ENCODE measurements around the gene BBLN.

Gene BBLN

DNA sequence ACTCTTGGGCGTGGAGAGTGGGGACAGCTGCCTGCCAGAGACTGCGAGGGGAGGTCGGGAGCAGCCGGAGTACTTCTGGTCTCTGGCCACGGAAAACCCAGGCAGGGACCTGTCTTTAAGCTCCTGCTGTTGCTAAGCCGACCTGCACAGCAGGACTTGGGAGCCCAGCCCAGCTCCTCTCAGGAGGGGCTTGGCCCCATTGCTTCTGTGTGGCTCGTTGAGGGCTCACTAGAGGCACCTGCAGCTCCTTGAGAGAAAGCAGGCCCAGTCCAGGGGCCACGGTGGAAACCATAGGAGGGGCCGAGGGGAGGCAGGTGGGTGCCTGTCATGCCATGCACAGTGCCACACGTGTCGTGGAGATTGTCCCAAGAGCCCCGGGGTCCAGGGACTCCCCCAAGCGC is 14.1 kb upstream of the BBLN start:
- peak in 1 of 2 experiments; percentile 36 for DNase-seq

DNA sequence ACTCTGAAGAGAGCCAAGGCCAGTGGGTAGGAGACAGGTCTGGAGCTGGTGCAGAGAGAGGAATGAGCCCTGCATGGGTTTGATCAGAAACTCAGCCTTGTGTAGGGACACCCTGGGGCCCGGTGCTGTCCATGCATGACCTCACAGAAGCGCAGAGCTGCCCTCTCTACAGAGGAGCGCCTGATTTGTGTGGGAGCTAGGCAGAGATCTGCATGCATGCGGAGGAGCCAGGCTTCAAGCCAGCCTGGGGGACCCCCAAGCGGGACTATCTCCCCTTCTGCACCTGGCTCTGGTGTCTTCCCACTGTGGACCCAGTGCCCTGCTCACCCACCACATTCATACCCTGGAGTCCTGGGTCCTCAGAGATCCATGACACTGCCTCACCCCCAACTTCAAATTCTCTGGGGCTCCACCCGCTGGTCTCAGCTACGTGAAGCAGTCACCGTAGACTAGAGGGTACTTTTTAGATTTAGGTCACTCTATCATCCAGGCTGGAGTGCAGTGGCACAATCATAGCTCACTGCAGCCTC is 13.4 kb upstream of the BBLN start:
- DNase-seq: no peak

DNA sequence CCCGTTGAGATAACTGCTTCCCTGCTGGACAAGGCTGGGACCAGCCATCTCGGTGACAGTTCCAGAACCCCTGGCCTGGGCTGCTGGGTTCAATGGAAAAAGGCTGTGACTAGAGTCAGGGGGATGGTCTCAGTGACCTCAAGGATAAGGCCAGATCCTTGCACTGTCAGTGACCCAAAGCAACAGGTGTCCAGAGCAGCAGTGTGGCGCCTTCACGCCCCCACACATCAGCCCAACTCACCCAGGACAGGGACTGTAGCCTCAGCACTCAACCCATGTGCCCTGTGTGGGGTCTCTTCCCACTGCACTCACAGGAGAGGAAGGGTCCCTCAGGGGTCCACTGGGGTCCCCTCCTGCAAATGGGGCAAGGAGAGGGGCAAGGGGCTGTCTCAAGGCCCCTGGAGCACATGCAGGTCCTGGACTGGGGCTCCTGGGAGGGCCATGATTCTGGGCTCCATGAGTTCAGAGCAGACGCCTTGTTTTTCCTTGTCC is 11.5 kb upstream of the BBLN start:
- DNase-seq: no peak

DNA sequence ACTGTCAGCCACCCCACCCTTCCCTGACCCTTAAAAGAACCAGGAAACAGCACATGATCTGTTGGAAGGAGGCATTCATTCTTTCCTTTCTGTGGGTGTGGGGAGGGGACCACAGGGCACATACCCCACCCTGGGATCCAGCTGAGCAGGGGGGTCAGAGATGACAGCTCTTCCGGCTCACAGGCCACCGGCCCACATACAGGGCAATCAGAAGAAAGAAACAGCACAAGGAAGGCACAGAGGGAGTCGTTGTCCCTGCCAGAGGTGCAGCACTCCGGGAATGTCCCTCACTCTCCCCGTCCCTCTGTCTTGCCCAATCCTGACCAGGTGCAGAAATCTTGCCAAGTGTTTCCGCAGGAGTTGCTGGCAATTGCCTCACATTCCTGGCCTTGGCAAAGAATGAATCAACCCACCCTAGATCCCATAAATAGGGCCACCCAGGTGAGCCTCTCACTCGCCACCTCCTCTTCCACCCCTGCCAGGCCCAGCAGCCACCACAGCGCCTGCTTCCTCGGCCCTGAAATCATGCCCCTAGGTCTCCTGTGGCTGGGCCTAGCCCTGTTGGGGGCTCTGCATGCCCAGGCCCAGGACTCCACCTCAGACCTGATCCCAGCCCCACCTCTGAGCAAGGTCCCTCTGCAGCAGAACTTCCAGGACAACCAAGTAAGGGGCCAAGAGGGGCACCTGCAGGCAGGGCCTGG is 10.9 kb upstream of the BBLN start, which contains the start of gene LCN2:
Gene LCN2 (plus strand): TSS at position 453 of the 701 bp plus-strand sequence. CDS start 73 bp downstream, at position 526.
- no peak for DNase-seq

DNA sequence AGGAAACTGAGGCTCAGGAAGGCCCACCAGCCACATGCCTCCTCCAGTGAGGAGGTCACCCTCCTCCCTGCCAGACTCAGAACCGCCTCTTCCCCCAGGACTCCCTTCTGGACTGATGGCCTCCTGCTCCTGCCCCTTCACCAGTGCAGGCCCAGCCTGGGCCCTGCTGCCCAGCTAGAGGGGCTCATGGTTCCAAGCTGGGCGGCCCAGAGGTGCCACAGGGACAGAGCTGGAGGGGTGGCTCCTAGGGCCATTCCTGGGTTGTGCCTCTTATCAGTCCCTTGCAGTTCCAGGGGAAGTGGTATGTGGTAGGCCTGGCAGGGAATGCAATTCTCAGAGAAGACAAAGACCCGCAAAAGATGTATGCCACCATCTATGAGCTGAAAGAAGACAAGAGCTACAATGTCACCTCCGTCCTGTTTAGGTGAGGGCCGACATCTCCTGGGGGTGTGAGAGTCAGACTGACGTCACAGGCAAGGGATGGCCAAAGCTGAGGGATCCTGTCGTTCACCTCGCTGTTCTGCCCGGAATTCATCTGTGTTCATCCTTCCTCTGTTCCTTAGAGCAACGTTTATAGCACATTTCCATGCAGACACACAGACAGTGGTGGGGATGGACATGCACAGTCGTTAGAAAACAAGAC is 10.0 kb upstream of the BBLN start:
- DNase-seq: no peak

DNA sequence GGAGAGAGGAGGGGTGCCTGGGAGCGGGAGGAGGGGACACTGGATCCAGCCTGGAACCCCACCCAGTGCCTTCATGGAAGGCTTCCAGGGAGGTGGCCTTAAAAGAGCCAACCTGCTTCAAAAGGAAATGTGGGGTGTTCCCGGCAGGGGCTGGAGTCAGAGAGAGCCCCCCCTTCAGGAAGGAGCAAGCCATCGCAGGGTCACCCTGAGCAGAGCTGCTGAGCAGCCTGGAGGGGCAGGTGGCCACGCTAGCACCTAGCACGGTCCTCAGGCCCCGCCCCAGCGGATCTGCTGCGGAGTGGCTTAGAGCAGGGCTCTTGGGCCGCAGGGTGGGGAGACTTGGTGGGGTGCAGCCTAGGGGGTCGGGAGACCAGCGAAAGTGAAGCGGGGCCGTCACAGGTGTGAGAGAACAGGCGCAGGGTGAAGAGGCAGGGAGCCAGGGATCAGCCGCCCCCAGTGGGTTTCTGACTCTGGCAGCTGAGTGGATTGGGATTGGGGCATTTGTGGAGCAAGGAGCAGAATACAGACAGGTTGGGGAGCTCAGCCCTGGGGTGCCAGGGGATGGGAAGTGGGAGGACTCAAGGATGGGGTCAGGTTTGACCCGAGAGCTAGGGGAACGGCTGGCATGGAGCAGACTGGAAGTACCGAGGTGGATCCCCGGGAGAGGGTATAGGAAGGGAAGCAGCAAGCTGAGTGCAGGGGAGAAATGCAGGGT is 9.3 kb upstream of the BBLN start:
- DNase-seq: peak in 1 of 2 experiments; percentile 69

DNA sequence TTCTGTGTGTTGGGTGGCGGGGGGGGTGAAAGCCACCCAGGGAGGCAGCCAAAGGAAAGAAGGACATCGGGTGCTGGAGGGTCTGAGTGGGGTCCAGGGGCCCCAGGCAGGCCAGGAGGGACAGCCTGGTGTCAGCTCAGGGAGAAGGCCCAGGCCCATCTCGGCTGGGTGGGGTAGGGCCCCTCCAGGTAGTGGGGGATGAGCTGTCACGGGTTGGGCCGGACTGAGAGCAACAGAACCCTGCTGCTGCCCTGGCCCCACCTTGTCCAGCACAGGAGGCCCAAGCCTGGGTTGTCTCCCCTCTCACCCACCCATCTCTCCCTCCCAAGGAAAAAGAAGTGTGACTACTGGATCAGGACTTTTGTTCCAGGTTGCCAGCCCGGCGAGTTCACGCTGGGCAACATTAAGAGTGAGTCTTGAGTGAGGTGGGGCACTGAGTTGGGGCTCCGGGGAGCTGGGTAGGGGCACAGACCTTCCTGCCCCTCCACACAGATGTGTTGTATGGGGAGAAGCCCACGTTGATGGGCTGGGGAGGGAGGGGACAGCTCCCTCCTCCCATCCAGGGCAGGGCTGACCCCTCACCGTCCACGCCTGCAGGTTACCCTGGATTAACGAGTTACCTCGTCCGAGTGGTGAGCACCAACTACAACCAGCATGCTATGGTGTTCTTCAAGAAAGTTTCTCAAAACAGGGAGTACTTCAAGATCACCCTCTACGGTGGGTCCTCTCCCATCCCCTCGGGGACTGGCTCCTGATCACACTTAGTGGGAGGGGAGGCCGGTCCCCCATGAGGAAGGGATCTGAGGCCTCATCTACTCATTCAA is 8.5 kb upstream of the BBLN start:
- DNase-seq: no peak

DNA sequence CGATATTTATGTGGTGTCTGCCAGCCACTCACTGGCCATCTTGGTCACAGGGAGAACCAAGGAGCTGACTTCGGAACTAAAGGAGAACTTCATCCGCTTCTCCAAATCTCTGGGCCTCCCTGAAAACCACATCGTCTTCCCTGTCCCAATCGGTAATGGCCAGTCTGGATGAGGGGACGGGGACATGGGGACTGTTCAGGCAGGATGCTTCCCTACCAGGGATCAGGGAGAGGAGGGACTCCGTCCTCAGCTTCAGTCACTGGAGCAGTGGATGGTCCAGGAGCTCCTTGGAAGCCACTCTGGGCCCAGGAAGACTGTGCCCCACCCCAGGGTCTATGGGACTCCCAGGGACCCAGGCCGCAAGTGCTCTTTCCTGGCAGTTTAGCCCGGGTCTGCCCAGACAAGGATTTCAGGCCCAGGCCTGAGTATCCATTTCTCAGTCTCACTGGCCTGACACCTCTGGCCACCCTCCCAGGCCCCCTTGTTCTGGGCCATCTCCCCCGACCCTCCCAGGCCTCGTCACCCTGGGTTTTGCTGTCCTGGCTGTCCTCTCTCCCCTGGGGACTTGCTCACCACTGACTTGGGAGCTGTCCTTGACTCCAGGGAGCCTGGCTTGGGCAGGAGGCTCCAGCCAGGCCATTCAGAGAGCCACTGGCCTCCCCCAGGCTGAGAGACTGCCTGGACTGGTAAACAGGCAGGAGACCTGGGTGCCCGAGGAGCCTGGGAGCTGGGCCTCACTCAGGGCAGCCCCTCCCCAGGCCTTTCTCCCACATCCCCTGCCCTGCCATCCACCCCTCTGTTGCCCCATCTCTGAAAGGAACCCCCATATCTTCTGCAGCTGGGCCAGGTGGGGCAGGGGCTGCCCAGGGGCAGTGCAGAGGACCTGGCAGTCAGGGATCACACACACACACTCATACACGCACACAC is 7.7 kb upstream of the BBLN start:
- no peak for DNase-seq

DNA sequence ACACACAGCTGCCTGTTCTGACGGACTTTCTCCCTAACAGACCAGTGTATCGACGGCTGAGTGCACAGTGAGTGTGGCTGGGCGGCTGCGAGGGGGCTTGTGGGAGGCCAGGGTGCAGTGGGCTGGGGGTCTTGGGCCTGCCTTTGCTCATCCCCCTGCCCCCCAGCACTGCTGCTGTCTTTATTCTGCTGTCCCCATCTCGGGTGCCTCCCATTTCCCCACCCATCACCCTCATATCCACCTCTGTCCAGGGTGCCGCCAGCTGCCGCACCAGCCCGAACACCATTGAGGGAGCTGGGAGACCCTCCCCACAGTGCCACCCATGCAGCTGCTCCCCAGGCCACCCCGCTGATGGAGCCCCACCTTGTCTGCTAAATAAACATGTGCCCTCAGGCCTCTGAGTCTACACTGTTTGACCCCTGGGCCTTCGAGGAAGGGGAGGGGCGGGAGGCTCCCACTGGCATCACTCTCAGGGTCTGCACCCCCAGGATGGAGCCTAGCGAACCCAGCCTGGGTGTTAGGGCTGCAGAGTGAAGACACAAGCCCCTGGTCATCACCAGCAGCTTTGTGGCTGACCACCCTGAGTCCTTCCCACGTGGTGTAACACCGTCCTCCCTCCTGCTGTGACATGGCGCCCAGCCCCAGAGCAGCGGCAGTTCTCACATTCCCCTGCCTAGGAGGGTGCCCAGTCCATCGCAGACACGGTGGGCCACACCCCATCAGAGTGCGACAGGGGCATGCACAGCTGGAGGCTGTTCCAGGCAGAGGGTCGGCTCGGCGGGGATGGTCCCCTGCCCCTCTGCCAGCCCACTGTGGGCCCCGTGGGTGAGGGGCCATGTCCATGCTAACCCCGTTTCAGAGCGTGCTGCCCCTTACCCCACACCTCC is 6.8 kb upstream of the BBLN start:
- no peak for DNase-seq

DNA sequence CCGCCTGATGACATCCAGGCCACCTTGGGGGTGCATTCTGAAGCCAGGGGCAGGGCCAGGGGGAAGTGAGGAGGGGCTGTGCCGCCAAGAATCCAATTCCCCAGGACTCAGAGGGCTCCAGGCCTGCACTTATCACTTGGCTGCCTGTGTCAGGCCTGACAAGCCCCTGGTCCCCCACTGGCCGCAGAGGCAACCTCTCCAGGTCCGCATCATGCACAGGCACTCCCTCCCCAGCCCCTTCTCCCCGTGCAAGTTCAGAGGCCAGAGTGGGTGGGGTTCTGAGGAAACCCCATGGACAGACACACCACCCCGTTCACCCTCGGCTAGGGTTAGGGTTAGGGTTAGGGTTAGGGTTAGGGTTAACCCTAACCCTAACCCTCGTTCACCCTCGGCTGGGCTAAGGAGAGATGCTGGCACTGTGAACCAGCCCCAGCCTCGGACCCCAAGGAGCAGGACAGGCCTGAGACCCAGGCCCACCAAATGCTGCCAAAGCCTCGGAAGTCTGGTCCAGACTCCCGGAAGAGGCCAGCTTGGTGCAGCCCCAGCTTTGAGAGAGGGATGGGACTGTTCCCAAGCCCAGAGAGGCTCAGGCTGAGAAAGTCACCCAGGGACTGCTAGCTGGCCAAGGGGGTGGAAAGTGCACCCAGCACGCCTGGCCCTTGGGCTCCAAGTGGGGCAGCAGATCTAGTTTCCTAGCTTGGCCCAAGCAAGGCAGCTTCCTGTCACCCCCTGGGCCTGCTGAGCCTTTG is 5.9 kb upstream of the BBLN start:
- DNase-seq: no peak

DNA sequence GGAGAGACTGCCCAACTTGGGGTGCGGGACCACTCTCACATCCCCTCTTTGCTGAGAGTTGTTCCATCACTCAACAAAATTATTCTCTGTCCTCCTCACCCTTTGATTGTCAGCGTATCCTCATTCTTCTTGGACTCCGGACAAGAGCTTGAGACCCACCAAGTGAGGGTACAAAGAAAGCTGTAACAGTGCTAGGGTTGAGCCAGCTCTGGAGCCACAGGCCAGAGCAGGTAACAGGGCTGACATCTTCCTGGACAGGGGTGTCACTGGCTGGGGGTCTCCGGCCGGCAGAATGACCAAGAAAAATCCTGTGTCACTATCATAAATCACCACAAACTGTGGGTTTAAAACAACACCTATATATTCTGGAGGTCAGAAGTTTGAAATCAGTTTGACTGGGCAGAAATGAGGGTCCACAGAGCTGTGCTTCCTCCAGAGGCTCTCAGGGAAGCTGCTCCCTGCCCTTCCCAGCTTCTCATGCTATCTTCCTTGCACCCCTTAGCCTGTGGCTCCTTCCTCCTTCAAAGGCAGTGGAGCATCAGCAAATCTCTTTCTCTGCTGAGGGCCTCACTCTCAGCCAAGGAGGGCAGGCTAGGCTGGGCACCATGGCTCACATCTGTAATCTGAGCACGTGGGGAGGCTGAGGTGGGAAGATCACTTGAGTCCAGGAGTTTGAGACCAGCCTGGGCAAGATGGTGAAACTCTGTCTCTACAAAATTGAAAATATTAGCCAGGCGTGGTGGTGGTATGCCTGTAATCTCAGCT is 4.1 kb upstream of the BBLN start:
- DNase-seq: no peak

DNA sequence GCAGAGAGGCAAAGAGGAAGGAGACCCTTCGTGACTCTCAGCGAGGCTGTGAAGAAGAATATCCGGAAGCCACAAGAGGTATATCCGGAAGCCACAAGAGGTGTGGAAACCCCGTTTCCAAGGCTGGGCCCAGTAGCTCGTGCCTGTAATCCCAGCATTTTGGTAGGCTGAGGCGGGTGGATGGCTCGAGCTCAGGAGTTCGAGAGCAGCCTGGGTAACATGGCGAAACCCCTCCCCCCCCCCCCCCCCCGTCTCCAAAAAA is 612 bp upstream of the BBLN start:
- DNase-seq: no peak

DNA sequence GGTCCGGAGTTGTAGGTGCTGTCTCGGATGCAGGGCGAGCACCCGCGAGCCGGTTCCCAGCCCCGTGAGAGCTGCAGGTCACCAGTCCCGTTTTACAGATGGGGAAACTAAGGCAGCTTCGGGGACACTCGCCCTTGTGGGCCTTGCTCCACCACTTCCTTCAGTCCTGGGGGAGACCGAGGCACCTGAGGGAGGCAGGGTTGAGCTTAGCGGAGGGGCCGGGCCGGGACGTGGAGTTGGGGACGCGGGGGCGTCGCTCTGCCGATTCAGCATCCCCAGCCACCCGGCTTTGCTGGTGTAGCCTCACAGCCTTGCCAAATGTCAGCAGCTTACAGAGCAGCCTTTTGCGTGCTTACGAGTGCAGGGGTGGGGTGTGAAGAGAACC is 530 bp downstream of the BBLN start:
- peak; percentile 21 to 54 for DNase-seq

DNA sequence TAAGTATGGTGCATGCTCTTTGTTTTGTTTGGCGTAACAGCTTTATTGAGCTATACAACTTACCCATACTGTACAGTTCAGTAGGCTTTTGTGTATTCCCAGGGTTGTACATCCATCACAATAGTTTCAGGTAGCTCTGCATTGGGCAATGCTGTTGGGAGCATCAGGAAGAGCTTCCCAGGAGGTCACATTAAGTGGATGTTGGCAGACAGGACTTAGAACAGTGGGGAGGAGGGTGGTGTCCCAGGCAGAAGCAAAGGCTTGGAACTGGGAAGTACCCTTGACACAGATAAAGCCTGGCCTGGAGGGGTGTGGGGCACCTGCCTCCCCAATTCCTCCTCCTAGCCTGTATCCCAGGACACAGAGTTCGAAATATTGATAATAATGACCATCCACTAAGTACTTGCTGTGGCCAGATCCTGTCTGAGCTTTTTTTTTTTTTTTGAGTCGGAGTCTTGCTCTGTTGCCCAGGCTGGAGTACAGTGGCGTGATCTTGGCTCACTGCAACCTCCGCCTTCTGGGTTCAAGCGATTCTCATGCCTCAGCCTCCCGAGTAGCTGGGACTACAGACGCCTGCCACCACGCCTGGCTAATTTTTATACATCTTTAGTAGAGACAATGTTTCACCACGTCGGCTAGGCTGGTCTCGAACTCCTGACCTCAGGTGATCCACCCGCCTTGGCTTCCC is 1.3 kb downstream of the BBLN start:
- DNase-seq: no peak

DNA sequence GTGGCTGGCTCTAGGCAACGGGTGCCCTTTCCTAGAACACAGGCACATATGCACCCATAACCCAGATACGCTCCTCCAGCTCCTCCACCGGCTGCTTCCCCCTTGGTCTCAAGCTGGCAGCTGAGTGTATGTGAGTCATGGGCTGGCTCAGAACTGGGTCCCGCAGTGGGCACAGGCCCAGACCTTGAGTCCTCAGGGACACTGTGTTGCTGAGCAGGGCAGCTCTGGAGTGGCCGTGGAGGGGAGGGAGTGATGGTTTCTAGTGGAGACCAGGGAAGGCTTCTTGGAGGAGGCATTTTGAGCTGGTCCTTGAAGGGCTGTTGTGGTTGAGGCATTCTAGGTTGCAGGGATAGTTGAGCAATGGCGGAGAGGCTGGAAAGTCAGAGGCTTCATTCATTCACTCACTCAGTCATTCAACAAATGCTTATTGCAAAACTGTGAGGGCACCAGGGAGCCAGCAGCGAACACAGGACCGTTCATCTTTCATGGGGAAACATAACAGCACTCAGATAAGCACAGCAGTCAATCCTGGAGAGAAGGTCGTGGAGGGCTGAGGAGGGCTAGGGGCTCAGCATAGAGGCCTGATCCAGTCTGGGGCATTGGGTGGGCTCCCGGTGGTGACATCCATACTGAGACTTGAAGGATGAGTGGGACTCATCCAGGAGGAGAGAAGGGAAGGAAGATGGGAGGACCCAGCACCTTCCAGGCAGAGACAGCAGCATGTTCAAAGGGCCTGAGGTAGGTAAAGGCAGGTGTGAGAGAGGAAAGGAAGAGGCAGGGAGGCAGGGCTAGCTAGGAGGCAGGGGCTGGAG is 2.4 kb downstream of the BBLN start:
- no peak for DNase-seq

DNA sequence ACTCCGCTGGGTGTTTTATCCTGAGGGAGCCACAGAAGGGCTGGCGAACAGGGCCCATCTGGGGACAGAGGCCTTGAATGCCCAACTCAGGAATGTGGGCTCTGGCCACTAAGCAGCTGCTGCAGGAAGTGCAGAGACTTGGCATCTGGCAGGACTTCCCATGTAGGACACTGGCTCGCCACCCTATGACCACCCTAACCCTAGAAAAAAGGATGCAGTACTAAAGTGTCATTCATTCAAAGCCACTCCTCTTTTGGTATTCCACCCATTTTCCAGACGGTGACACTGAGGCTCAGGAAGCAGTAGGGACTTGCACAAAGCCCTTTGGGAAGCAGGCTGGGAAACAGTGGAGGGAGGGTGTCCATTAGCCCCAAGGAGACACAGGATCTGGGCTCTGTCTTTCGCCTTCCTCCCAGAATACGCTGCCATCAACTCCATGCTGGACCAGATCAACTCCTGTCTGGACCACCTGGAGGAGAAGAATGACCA is 3.0 kb downstream of the BBLN start:
- no peak for DNase-seq

DNA sequence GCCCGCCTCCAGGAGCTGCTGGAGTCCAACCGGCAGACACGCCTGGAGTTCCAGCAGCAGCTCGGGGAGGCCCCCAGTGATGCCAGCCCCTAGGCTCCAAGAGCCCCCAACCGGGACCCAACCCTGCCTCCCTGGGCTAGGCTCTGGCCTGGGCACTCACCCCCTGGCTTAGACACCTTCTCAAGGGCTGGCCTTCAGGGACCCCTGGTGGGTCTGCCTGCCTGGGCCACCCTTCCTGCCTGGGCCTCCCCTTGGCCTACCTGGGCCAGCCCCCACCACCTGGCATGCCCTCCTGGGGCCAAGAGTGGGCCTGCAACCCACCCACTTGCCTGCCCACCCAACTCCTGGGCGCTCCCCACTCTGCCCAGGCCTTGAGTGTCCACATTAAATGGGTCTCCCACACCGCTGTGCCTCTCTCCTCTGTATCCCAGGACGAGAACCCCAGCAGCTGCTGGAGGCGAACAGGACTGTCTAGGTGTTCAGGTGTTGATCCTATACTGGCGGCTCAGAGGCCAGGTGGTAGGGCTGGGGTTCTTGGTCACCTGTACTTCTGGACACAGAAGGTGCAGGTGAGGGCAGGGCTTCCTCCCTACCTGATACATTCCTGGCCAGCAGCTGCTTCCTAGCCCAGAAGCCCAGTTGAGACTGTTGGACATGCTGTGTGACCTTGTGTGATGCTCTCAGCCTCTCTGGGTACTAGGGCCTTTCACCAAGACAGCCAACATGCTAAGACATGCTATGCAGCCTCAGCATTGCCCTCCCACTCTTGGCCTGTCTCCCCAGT is 3.6 kb downstream of the BBLN start:
- no peak for DNase-seq
